Brain pericyte (primary cell): ENCODE measurements around the gene ERCC4.

Source experiments
- DNase-seq: peaks from one replicate; pipeline ENCODE4 v3.0.0-alpha.2; 2012; ENCODE audit warnings: low read depth, low spot score

ERCC4 gene

GRCh38 chr16:13911306-13911705 is 8.6 kb upstream of the ERCC4 start:
- DNase-seq = no peak

GRCh38 chr16:13911871-13912270 is 8.1 kb upstream of the ERCC4 start:
- DNase-seq = no peak

GRCh38 chr16:13912891-13913290 is 7.1 kb upstream of the ERCC4 start:
- DNase-seq = no peak

- DNase-seq = no peak
Observed at GRCh38 chr16:13913374-13914292, 6.3 kb upstream of the ERCC4 start.

- DNase-seq = no peak
Observed at GRCh38 chr16:13915033-13915635, 4.8 kb upstream of the ERCC4 start.

GRCh38 chr16:13919330-13919682 is 648 bp upstream of the ERCC4 start:
- DNase-seq = no peak

GRCh38 chr16:13920510-13920818 is 510 bp downstream of the ERCC4 start:
- DNase-seq = no peak

GRCh38 chr16:13921328-13921727 is 1.4 kb downstream of the ERCC4 start:
- no peak for DNase-seq

GRCh38 chr16:13923703-13924298 is 3.8 kb downstream of the ERCC4 start:
- peak; percentile 11 for DNase-seq

- no peak for DNase-seq
Observed at GRCh38 chr16:13926464-13926863, 6.5 kb downstream of the ERCC4 start.

- DNase-seq = no peak
Observed at GRCh38 chr16:13926891-13927290, 6.9 kb downstream of the ERCC4 start.

GRCh38 chr16:13928646-13929045 is 8.7 kb downstream of the ERCC4 start:
- no peak for DNase-seq

- no peak for DNase-seq
Observed at GRCh38 chr16:13931845-13932244, 11.9 kb downstream of the ERCC4 start.

- no peak for DNase-seq
Observed at GRCh38 chr16:13935408-13935807, 15.5 kb downstream of the ERCC4 start.

GRCh38 chr16:13936155-13936554 is 16.2 kb downstream of the ERCC4 start:
- no peak for DNase-seq

GRCh38 chr16:13936596-13937081 is 16.7 kb downstream of the ERCC4 start:
- no peak for DNase-seq

- no peak for DNase-seq
Observed at GRCh38 chr16:13937411-13937810, 17.5 kb downstream of the ERCC4 start.

- DNase-seq = no peak
Observed at GRCh38 chr16:13938480-13938879, 18.5 kb downstream of the ERCC4 start.

- no peak for DNase-seq
Observed at GRCh38 chr16:13939821-13940220, 19.9 kb downstream of the ERCC4 start.

- no peak for DNase-seq
Observed at GRCh38 chr16:13940397-13940933, 20.5 kb downstream of the ERCC4 start.

- no peak for DNase-seq
Observed at GRCh38 chr16:13944816-13945215, 24.9 kb downstream of the ERCC4 start.

- DNase-seq = no peak
Observed at GRCh38 chr16:13945744-13946485, 26.0 kb downstream of the ERCC4 start.
